Nephron progenitor cell (in vitro differentiated cells): ENCODE results near the gene MKLN1.

Experiments
- DNase-seq: peaks from one replicate; pipeline ENCODE4 v3.0.0; 2021
- H3K27ac Mint-ChIP-seq: 2 replicates; pipeline ENCODE4 v1.8.0; 2021; ENCODE audit warnings: mild to moderate bottlenecking, moderate library complexity, mixed read lengths
- H3K27me3 Mint-ChIP-seq: 2 replicates; pipeline ENCODE4 v1.8.0; 2021; ENCODE audit warnings: mild to moderate bottlenecking, low read depth, mixed read lengths; ENCODE audit not compliant: poor library complexity
- H3K36me3 Mint-ChIP-seq: 2 replicates; pipeline ENCODE4 v1.8.0; 2021; ENCODE audit warnings: low read depth, mixed read lengths
- H3K4me1 Mint-ChIP-seq: 2 replicates; pipeline ENCODE4 v1.8.0; 2021; ENCODE audit warnings: mixed read lengths
- H3K4me3 Mint-ChIP-seq: 2 replicates; pipeline ENCODE4 v1.8.0; 2021; ENCODE audit warnings: mild to moderate bottlenecking, moderate library complexity, mixed read lengths
- H3K9me3 Mint-ChIP-seq: 2 replicates; pipeline ENCODE4 v1.8.0; 2021; ENCODE audit warnings: mild to moderate bottlenecking, moderate library complexity, mixed read lengths
- TF ChIP-seq, protein P1 (sequence below): fragments of 200-600 bp; sonication (generic); IDR thresholded peaks from 2 replicates; pipeline ENCODE4 v1.5.0; 2021; ENCODE audit warnings: antibody characterized with exemption

Gene MKLN1

DNA sequence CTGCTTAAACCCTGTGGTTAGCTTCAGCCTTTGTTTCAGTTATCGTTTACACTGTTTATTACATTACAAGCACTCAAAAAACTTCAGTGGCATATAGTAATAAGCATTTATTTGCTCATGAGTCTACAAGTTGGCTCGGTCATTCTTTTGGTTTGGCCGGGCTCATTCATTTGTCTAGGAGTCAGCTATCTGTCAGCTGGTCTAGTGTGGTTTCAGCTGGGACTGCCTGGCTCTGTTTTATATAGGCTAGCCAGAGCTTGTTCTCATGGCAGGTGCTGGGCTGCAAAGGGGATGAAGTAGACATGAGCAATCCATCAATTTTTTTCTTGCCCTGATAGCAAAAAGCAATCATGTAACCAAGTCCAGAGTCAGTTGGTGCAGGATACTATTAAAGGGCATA lies 103.6 kb downstream of the MKLN1 start:
- H3K9me3 Mint-ChIP-seq: no peaks in the 10 kb centered on the region
- peaks cover 5% of the 10 kb centered on the region for H3K4me1 Mint-ChIP-seq
- no peaks in the 10 kb centered on the region for H3K27me3 Mint-ChIP-seq
- TF ChIP-seq, protein P1, sequence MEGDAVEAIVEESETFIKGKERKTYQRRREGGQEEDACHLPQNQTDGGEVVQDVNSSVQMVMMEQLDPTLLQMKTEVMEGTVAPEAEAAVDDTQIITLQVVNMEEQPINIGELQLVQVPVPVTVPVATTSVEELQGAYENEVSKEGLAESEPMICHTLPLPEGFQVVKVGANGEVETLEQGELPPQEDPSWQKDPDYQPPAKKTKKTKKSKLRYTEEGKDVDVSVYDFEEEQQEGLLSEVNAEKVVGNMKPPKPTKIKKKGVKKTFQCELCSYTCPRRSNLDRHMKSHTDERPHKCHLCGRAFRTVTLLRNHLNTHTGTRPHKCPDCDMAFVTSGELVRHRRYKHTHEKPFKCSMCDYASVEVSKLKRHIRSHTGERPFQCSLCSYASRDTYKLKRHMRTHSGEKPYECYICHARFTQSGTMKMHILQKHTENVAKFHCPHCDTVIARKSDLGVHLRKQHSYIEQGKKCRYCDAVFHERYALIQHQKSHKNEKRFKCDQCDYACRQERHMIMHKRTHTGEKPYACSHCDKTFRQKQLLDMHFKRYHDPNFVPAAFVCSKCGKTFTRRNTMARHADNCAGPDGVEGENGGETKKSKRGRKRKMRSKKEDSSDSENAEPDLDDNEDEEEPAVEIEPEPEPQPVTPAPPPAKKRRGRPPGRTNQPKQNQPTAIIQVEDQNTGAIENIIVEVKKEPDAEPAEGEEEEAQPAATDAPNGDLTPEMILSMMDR: no peak
- DNase-seq: no peak
- H3K4me3 Mint-ChIP-seq: no peak overlapping the region
- peak overlapping the region; percentile 59 for H3K27ac Mint-ChIP-seq
- H3K36me3 Mint-ChIP-seq: peaks cover 78% of the 10 kb centered on the region

- TF ChIP-seq, protein P1: no peak
- H3K9me3 Mint-ChIP-seq: no peaks in the 10 kb centered on the region
- no peak overlapping the region for H3K4me3 Mint-ChIP-seq
- no peak overlapping the region for H3K27ac Mint-ChIP-seq
- H3K36me3 Mint-ChIP-seq: peaks cover 79% of the 10 kb centered on the region
- H3K27me3 Mint-ChIP-seq: no peaks in the 10 kb centered on the region
- peaks cover 5% of the 10 kb centered on the region for H3K4me1 Mint-ChIP-seq
- no peak for DNase-seq
Observed at GRCh38 chr7:131431756-131432155, 104.1 kb downstream of the MKLN1 start.

DNA sequence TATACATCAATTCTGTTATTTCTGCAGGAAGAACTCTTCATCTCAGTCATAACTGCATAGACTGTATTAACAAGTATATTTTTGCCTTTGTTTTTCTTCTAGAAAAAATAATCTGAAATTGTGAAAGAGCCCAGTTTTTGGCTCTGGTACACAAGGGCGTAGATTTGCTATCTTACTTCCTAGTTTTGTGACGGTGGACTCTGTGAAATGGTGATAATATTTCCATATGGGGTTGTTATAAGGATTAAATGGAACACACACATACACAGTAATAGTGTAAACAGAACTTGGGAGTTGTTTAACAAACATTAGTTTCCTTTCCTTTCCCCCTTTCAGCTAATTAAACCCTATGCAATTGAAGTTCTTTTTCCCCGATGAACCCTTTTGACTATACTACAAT lies 108.7 kb downstream of the MKLN1 start:
- H3K4me3 Mint-ChIP-seq: no peak overlapping the region
- H3K9me3 Mint-ChIP-seq: peaks cover 13% of the 10 kb centered on the region
- TF ChIP-seq, protein P1: no peak
- no peak overlapping the region for H3K27ac Mint-ChIP-seq
- H3K27me3 Mint-ChIP-seq: no peaks in the 10 kb centered on the region
- DNase-seq: no peak
- no peaks in the 10 kb centered on the region for H3K4me1 Mint-ChIP-seq
- peaks cover 91% of the 10 kb centered on the region for H3K36me3 Mint-ChIP-seq

DNA sequence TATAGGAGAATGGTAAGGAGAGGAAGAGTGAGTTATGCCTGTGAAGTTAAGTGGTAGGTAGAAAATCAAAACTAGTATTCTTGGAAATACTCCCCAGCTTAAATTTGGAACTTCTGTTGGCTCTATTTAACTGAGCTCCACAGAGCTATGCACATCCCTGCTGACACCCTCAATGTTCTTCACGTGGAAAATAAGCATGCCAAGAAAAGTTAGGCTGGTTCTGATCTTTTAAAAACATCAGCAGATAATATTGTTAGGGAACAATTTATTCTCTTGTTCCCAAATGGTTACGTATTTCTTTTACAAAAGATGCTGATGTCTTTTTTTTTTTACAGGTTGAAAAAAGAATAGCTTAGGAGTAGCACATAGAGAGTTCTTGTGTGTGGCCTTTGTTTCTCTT lies 111.3 kb downstream of the MKLN1 start:
- Mint-ChIP-seq H3K27ac (no peak overlapping the region), H3K4me3 (no peak overlapping the region), H3K36me3 (peaks cover 94% of the 10 kb centered on the region), H3K4me1 (no peaks in the 10 kb centered on the region), H3K9me3 (peaks cover 13% of the 10 kb centered on the region), H3K27me3 (no peaks in the 10 kb centered on the region)
- TF ChIP-seq, protein P1: no peak
- no peak for DNase-seq

- H3K36me3 Mint-ChIP-seq: peaks cover 90% of the 10 kb centered on the region
- TF ChIP-seq, protein P1: no peak
- no peak overlapping the region for H3K27ac Mint-ChIP-seq
- peaks cover 13% of the 10 kb centered on the region for H3K9me3 Mint-ChIP-seq
- H3K4me1 Mint-ChIP-seq: no peaks in the 10 kb centered on the region
- H3K4me3 Mint-ChIP-seq: no peak overlapping the region
- DNase-seq: no peak
- no peaks in the 10 kb centered on the region for H3K27me3 Mint-ChIP-seq
Observed at GRCh38 chr7:131443496-131443895, 115.8 kb downstream of the MKLN1 start.

- Mint-ChIP-seq H3K27me3 (no peaks in the 10 kb centered on the region), H3K36me3 (peaks cover 85% of the 10 kb centered on the region), H3K4me3 (no peak overlapping the region), H3K27ac (no peak overlapping the region), H3K4me1 (no peaks in the 10 kb centered on the region), H3K9me3 (peaks cover 13% of the 10 kb centered on the region)
- DNase-seq: no peak
- TF ChIP-seq, protein P1: no peak
Observed at GRCh38 chr7:131444683-131445082, 117.0 kb downstream of the MKLN1 start.
